HEK293T (cell line): Measurements from ENCODE around the gene RRP9.
"Not testable (repeated sequence)": the region's sequence is repeated elsewhere in the genome, so short reads cannot be mapped to it uniquely, and the experiment has no call there.

Experiments
- CTCF ChIA-PET: fragments of 350-600 bp; formaldehyde crosslinking; extraction: SDS; loops from one replicate; lab custom pipeline; 2021; ENCODE audit warnings: antibody characterized with exemption, inconsistent platforms; lab: Yijun Ruan, JAX
- POLR2A ChIA-PET: fragments of 350-600 bp; formaldehyde crosslinking; extraction: SDS; loops from one replicate; lab custom pipeline; 2020; ENCODE audit warnings: antibody characterized with exemption, inconsistent platforms; lab: Yijun Ruan, JAX
- DNase-seq: peaks from one replicate; pipeline ENCODE4 v3.0.0; 2012; ENCODE audit warnings: mixed read lengths; ENCODE audit errors: extremely low spot score
- ARNT ChIP-seq: fragments of 450-650 bp; IDR thresholded peaks from 2 replicates; pipeline ENCODE4 v1.6.1; 2017; ENCODE audit warnings: mild to moderate bottlenecking
- BHLHE40 ChIP-seq: fragments of 450-650 bp; IDR thresholded peaks from 2 replicates; pipeline ENCODE4 v1.6.1; 2016; ENCODE audit warnings: mild to moderate bottlenecking, moderate library complexity, borderline replicate concordance
- CTBP1 ChIP-seq: fragments of 450-650 bp; IDR thresholded peaks from 2 replicates; pipeline ENCODE4 v1.6.1; 2016; ENCODE audit warnings: borderline replicate concordance
- ELF4 ChIP-seq: fragments of 450-650 bp; IDR thresholded peaks from 2 replicates; pipeline ENCODE4 v1.6.1; 2017; ENCODE audit warnings: antibody characterized with exemption
- FOXA1 ChIP-seq: fragments of 450-650 bp; IDR thresholded peaks from 2 replicates; pipeline ENCODE4 v1.6.1; 2016; ENCODE audit warnings: mild to moderate bottlenecking
- FOXK2 ChIP-seq: fragments of 450-650 bp; IDR thresholded peaks from 2 replicates; pipeline ENCODE4 v1.6.1; 2016; ENCODE audit warnings: mild to moderate bottlenecking
- FOXM1 ChIP-seq: fragments of 450-650 bp; IDR thresholded peaks from 2 replicates; pipeline ENCODE4 v1.6.1; 2017; ENCODE audit warnings: mild to moderate bottlenecking, borderline replicate concordance
- HDGF ChIP-seq: fragments of 450-650 bp; IDR thresholded peaks from 2 replicates; pipeline ENCODE4 v1.6.1; 2017; ENCODE audit warnings: antibody characterized with exemption, borderline replicate concordance
- L3MBTL2 ChIP-seq: fragments of 450-650 bp; conservative IDR thresholded peaks from 2 replicates; pipeline ENCODE4 v1.6.1; 2016; ENCODE audit warnings: mild to moderate bottlenecking
- LEF1 ChIP-seq: fragments of 450-650 bp; IDR thresholded peaks from 2 replicates; pipeline ENCODE4 v1.6.1; 2017; ENCODE audit warnings: mild to moderate bottlenecking, borderline replicate concordance
- NFRKB ChIP-seq: fragments of 450-650 bp; IDR thresholded peaks from 2 replicates; pipeline ENCODE4 v1.6.1; 2016; ENCODE audit warnings: mild to moderate bottlenecking, moderate library complexity
- PKNOX1 ChIP-seq: fragments of 450-650 bp; IDR thresholded peaks from 2 replicates; pipeline ENCODE4 v1.6.1; 2016
- SP1 ChIP-seq: fragments of 450-650 bp; IDR thresholded peaks from 2 replicates; pipeline ENCODE4 v1.6.1; 2017
- SUZ12 ChIP-seq: fragments of 450-650 bp; IDR thresholded peaks from 2 replicates; pipeline ENCODE4 v1.6.1; 2016; ENCODE audit warnings: mild to moderate bottlenecking
- TARDBP ChIP-seq: fragments of 450-650 bp; IDR thresholded peaks from 2 replicates; pipeline ENCODE4 v1.6.1; 2016
- ZNF384 ChIP-seq: fragments of 450-650 bp; IDR thresholded peaks from 2 replicates; pipeline ENCODE4 v1.6.1; 2016

RRP9 gene

GRCh38 chr3:51908026-51908425 lies 33.7 kb downstream of the RRP9 start:
- DNase-seq: no peak
- POLR2A ChIA-PET: no interaction called here
- CTCF ChIA-PET: no interaction called here
- no peak for TF ChIP-seq CTBP1
- no peak for TF ChIP-seq SP1
- no peak for TF ChIP-seq FOXM1

- CTCF ChIA-PET: no interaction called here
- TF ChIP-seq FOXK2: no peak
- TF ChIP-seq L3MBTL2: no peak
- TF ChIP-seq BHLHE40: no peak
- TF ChIP-seq SUZ12: no peak
- no peak for TF ChIP-seq ARNT
- TF ChIP-seq PKNOX1: no peak
- no peak for TF ChIP-seq FOXM1
- TF ChIP-seq NFRKB: no peak
- no peak for TF ChIP-seq ELF4
- no peak for TF ChIP-seq HDGF
- TF ChIP-seq TARDBP: no peak
- TF ChIP-seq FOXA1: no peak
- no peak for TF ChIP-seq ZNF384
- no peak for TF ChIP-seq LEF1
- TF ChIP-seq SP1: no peak
- no peak for TF ChIP-seq CTBP1
- DNase-seq: no peak
- POLR2A ChIA-PET: no interaction called here
Observed at GRCh38 chr3:51904034-51904823, 37.5 kb downstream of the RRP9 start.

GRCh38 chr3:51902361-51902760 lies 39.3 kb downstream of the RRP9 start:
- DNase-seq, POLR2A ChIA-PET: not testable (repeated sequence)

GRCh38 chr3:51900043-51900442 lies 41.7 kb downstream of the RRP9 start:
- DNase-seq, POLR2A ChIA-PET, CTCF ChIA-PET: not testable (repeated sequence)

More at GRCh38 chr3:51902361-51902760, 39.3 kb downstream of the RRP9 start:
- CTCF ChIA-PET: not testable (repeated sequence)

- TF ChIP-seq ELF4: no peak
- no peak for TF ChIP-seq FOXM1
- TF ChIP-seq CTBP1: no peak
- TF ChIP-seq ZNF384: no peak
- TF ChIP-seq FOXK2: no peak
- no peak for TF ChIP-seq SUZ12
- TF ChIP-seq HDGF: no peak
- TF ChIP-seq BHLHE40: no peak
- TF ChIP-seq NFRKB: no peak
- no peak for TF ChIP-seq SP1
- no peak for TF ChIP-seq LEF1
- TF ChIP-seq ARNT: no peak
- TF ChIP-seq PKNOX1: no peak
- TF ChIP-seq L3MBTL2: no peak
- TF ChIP-seq FOXA1: no peak
- no peak for TF ChIP-seq TARDBP
- CTCF ChIA-PET: no interaction called here
- POLR2A ChIA-PET: no interaction called here
- DNase-seq: no peak
Observed at GRCh38 chr3:51897391-51897790, 44.3 kb downstream of the RRP9 start.

DNA sequence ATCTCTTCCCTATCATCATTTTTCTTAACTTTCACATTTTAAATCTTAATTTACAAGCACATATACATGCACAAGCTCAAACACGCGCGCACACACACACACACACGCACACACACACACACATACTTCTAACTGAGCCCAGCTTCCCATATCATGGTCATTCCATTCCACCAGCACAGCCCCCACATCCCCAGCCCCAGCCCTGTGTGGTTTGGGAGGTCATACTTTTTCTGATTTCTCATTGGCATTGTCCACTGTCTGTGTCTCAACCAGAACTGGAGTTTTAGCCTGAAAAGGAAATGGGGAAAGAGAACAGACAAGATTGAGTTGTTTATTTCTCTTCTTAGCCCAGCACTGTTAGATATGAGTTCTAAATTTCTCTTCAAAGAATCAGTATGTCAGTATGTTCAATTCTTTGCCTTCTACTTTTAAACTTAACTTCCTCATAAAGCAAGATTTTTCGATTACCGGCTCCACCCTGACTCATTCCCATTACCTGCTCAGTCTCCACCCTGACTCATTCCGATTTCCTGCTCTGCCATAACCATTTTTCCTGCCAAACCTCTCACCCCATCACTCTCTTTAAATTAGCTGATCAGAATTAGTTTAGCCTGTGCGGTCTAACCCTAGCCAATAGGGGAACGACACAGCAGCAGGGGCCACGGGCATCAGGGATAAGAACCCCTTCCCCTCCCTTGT lies 44.9 kb downstream of the RRP9 start:
- no peak for TF ChIP-seq BHLHE40
- no peak for TF ChIP-seq ZNF384
- no peak for TF ChIP-seq FOXA1
- TF ChIP-seq NFRKB: no peak
- TF ChIP-seq FOXM1: no peak
- no peak for TF ChIP-seq SP1
- no peak for TF ChIP-seq PKNOX1
- TF ChIP-seq SUZ12: no peak
- no peak for TF ChIP-seq CTBP1
- ChIA-PET POLR2A (no interaction called here), CTCF (no interaction called here)
- DNase-seq: no peak

- POLR2A ChIA-PET: no interaction called here
- no peak for TF ChIP-seq ELF4
- no peak for TF ChIP-seq TARDBP
- TF ChIP-seq HDGF: no peak
- DNase-seq: no peak
- CTCF ChIA-PET: no interaction called here
Observed at GRCh38 chr3:51894939-51895338, 46.8 kb downstream of the RRP9 start.
